HG03442 (cell line): ENCODE measurements around the gene TXNDC17.
"Not testable (repeated sequence)": the region's sequence is repeated elsewhere in the genome, so short reads cannot be mapped to it uniquely, and the experiment has no call there.

Experiments used
- ATAC-seq: cut with Tn5 transposase; IDR thresholded peaks from one replicate; pipeline ENCODE4 v1.9.1; 2021; ENCODE audit warnings: mild to moderate bottlenecking, moderate library complexity; ENCODE audit not compliant: unreplicated experiment

The TXNDC17 gene

DNA sequence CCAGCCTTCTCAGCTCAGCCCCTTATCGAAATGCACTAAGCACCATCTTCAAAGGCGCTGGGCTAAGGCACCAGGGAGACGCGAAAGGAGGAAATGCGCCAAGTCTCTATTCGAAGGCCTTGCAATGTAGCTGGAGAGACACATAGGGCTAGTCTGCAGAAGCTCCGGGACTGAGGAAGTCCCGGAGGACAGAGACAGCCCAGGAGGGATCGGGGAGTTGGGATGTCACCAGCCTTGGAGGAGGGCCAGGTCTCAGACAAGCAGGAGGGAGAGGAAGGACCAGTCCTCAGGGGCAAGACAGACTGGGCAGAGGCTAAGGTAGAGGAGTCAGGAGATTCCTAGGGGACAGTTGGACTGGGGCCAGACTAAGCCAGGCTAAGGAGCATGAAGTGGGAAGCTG is 19.2 kb downstream of the TXNDC17 start:
- ATAC-seq, result no peak

DNA sequence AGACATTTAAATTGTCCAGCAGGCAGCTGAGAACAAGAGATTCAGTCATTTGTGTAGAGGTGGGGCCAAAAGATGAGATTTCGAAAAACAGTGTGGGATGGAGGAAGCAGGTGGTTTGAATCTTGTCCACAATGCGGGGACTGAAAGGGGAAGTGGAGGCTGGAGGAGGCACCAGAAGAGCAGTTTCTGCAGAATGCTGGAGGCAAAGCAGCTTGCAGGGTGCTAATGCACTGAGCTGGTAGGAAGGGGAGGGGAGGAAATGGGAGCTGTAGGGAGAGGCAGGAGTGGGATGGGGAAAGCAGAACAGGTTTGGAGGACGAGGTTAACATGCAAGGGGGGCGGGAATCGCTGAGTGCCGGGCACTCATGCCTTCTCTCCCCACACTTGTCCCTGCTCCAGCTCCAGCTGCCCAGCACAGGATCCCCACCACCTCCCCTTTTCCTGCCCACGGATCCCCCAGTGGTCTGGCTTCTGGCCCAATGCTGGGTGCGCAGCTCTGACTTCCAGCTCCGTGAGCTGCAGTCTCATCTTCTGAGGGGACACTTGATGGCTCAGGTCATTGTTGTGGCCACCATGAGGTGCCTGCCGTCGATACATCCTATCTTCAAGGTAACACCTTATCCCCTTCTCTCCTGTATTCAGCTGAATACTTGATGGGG is 20.1 kb downstream of the TXNDC17 start:
- ATAC-seq, result peak; percentile 57

DNA sequence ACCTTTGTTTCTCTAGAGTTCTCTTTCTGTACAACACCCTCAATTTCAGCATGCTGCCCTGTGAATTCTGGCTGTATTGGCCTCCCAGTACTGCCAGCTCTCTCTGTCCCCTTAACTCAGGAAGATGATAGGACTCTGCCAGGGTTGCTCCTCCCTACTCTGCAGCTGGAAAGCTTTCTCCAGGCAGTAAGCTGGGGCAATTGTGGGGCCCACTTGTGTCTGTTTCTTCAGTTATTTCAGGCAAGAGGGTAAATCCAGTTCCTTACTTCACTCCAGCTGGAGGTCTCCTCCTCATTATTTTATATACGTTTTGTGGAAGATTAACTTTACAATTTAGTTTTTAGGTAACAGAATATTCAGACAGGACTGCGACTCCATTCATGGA is 20.6 kb downstream of the TXNDC17 start:
- no peak for ATAC-seq

DNA sequence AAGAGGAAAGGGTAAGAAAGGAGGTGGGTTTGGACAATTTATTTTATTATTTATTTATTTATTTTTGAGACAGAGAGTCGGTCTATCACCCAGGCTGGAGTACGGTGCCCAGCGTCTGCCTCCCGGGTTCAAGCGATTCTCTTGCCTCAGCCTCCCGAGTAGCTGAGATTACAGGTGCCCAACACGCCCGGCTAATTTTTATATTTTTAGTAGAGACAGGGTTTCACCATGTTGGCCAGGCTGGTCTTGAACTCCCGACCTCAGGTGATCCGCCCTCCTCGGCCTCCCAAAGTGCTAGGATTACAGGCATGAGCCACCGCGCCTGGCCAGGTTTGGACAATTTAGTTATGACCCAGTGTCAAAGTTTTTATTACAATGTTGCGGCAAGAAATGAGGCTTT is 22.3 kb downstream of the TXNDC17 start:
- ATAC-seq, result not testable (repeated sequence)

DNA sequence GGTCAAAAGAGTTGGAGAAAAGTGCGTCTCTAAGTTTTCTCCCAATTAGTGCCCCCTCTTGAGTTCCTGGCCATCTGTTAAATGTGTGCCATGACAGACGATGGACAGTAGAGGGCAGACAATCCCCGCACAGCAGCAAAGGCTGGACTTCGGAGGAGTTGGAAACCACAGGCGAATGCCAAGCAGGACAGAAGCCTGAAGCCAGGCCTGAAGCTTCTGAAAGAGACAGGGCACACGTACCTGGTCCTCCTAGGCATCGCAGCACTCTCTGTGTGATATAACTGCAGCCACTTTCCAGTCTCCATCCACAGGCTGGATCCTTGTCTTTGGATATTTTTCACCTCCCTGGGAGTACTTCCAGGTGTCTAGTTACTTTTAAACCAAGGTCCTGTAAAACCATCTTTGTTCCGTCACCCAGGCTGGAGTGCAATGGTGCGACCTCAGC is 25.2 kb downstream of the TXNDC17 start:
- no peak for ATAC-seq

DNA sequence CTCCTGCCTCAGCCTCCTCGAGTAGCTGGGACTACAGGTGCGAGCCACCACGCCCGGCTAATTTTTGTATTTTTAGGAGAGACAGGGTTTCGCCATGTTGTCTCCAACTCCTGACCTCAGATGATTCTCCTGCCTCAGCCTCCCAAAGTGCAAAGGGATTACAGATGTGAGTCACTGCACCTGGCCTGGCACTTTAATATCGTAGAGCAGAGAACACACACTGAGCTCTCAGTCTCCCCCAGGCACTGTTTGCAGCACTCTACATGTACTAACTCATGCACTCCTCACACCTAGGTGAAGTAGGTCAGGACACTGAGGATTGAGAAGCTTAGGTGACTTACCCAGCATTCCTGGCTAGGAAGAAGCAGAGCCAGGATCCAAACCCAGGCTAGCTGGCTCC is 25.7 kb downstream of the TXNDC17 start:
- no peak for ATAC-seq

DNA sequence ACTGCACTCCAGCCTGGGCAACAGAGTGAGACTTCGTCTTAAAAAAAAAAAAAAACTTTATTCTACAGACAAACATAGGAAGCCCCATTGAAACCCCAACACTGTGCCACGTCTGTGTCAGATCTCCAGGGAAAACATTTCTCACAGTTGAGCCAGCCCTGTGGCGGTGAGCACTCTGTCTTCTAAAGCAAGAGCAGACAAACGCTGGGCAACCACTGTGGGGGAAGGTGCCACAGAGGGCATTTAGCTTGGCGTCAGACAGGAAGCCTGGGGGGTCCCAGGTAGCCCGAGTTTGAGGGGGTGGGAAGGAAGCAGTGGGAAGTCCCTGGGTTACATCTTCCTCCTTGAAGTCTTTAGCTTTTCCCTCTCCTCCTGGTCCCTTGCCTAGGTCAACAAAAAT is 26.7 kb downstream of the TXNDC17 start:
- ATAC-seq, result no peak

DNA sequence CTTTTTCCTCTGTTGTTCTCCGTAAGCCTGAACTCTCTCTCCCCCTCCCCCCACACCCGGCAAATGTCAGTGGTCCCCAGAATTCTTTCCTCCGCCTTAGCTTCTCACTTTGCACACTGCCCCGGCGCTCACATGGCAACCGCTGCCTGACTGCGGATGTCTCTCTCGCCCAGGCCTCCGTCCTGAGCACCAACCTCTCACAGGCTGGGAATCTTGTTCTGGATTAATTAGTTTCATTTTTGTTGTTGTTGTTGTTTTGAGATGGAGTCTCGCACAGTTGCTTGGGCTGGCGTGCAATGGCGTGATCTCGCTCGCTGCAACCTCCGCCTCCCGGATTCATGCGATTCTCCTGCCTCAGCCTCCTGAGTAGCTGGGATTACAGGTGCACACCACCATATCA is 27.4 kb downstream of the TXNDC17 start:
- ATAC-seq, result no peak

DNA sequence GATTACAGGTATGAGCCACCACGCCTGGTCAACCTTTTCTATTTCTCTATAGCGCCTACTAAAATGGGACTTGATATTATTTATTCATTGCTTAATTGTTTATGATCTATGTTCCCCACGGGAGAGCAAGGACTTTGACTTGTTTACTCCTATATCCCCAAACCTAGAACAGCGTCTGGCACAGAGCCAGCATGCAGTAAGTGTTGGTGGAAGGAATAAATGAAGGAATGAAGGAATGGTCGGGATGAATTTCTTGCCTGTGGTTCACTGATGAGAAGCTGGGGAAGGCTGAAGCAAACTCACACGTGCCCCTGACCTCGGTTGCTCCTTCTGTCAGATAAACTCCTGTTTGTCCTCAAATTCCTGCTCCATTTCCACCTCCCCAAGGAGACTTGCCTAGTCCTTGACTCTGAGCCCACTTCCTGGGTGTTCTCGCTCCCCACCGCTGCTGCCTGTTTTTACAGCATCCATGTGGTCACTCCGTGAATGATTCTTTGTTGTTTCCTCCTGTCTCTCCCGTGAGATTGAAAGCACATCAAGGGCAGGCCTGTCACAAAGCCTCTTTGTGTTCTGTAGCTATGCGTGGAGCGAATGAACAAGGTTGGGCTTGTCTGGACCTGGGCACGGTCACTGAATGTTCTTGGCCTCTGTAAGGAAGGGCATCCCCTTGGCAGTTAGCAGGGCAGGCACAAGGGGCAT is 28.0 kb downstream of the TXNDC17 start:
- ATAC-seq, result no peak

DNA sequence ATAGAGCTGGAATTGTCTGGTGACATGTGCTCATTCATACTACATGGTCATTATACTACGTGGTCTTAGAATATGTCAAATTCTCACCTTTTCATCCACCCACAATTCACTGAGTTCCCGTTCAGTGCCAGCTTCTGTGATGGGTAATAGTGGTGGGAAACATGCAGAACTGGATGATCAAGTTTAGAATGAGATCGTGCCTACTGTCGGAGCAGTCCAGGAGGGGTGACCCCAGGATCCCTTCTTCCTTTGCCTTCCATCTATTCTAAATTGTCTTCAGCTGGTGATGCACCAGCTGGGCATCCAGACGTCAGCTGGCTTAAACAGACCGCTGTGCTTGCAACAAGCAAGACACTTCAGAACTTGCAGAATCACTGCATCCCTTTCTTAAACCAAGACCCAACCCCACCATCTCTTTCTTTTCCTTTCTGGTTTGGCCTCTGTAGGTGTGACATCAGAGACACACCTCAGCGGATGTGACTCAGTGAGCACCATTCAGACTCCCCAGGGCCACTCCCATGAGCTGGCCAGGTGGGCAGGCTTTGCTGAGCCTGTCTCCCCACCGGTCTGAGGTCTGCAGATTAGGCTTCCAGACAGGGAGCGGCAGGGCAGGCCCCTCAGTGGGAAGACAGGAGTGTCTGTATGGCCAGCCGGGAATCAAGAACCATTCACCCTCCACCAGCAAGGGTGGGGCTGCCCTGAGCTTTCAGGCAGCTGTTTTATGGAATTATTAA is 28.8 kb downstream of the TXNDC17 start:
- ATAC-seq, result no peak

DNA sequence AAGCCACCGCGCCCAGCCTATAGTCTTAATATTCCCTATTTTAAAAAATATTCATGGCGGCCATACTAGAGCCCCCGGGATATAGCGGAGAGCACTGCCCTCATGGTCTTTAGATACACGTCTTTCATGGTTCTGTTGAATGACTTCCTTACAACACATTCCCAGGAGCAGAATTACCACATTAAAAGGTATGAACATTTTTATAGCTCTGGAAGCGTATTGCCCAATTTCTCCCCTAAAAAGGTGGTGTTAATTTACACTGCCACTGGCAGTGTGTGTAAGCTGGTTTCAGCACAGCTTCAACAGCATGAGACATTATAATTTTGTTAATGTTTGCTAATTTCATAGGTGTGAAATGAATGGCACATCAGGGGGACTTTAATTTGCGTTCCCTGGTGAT is 29.7 kb downstream of the TXNDC17 start:
- ATAC-seq, result no peak

DNA sequence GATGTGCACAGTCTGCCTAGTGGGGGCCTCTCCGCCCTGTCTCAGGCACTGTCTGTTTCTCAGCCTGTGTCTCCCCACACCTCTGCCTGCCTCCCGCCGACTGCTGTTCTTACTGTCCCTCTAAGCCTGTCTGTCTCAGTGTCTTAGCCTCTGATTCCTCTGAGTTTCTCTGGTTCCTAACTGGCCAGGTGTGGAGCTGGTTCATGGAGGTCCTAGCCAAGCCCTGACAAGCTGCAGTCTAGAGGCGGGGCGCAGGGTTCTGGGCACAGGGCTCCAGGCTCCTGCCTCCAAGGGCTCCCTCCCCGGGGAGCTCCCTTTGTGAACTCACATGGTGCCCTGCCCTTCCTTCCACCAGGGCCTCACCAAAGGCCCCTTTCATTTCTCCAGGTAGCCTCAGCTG is 30.1 kb downstream of the TXNDC17 start:
- no peak for ATAC-seq

DNA sequence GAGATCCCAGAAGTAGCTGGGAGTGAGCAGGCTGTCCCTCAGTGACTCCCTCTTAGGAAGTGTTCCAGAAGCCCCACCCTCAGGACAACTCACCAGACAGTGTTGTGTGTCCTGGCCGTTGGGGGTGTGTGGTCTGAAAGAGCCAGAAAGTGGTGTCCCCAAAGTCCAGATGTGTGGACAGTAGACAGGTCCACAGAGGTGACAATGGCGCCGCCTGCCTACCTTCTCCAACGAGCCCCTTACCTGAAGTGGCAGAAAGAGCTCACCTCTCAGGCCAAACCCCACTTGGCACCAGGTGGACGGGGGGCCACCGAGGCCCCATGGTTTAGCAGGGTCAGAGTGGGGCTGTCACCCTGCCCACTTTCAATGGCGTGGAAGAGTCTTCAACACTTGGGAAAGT is 30.6 kb downstream of the TXNDC17 start:
- ATAC-seq, result no peak

DNA sequence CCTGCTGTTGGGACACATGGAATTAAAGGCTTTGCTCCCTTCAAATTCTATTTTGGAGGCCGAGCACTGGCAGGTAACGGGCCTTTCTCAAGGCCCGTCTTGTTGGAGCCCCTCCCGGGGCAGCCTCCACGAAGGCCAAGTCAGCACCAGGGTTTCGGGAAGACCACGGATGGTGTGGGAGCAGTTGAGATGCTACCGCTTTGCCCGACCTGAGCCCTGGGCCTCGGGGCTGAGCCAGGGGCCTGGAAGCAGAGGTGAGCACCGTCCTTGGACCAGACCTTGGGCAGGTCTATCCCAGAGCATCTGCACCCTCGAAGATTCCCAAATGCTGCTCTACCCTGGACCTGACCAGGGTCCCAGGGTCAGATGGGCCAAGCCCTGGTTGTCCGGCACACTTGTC is 33.7 kb downstream of the TXNDC17 start:
- no peak for ATAC-seq

DNA sequence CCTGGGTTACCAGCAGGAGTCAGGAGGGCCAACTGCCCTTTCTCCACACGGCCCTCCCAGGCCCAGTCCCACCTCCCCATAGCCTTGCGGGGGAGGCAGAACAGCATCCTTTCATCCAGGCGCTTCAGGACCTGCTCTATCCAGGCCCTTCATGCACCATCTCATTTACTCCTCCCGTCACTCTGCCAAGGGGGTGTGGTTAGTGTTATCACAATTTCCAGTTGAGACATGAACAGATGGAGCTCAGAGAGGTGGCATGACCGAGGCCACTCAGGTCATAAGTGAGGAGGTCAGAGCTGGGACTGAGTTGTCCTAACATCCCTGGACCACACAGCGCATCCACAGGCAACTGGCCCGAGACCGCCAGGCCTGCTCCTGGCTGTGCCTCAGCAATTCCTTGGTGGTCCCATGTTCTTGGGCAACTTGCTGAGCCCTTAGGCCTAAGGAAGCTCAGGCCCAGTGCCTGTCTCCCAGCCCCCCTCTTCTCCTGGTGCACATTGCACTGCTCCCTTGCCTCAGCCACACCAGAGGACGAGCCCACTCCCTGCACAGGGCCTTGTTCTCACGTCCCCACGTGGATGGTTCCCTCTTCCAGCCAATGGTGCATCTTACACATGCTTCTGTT is 34.5 kb downstream of the TXNDC17 start:
- no peak for ATAC-seq

DNA sequence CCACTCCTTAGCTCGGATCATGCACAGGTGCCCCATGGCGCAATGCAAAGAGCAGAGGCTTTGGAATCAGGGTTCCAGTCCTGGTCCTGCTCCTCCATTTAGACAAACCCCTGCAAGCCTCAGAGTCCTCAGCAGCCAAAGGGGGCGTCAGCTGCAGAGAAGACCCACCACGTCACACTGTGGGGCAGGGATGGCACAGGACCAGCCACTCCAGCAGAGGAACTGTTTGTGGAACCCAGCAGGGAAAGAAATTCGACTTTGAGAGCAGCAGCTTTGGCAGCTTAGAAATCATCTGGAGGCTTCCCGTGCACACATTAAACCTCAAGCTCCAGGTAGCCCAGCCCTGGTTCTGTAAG is 35.9 kb downstream of the TXNDC17 start:
- no peak for ATAC-seq

DNA sequence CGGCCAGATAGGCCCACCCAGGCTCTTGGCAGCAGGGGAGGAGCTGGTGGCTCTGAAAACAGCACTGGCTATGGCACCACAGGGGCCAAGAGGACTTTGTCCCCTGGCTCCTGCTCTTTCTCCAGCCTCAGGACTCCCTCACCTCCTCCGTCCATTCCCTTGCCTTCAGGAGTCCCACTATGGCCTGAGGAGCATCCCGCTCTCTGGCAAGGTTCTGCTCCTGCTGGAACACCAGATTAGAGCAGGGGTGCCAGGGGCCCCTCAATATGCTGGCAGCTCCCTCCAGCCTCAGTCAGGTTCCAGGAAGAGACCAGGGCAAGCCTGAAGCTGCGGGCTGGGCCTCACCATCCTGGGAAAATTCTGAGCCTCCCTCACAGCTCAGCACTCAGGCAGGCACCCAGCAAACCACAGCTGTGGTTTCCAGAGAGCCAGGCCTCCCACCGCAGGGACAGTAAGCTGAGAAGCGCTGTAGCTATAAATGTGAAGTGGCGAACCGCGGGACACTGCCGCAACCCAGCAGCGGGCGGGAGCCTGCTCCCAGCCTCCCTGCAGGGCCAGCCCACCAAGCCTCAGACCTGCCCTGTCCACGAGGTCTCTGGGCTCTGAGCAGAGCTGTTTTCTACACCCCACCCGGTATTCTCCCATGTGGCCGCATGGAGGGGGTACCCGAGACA is 36.4 kb downstream of the TXNDC17 start:
- no peak for ATAC-seq

DNA sequence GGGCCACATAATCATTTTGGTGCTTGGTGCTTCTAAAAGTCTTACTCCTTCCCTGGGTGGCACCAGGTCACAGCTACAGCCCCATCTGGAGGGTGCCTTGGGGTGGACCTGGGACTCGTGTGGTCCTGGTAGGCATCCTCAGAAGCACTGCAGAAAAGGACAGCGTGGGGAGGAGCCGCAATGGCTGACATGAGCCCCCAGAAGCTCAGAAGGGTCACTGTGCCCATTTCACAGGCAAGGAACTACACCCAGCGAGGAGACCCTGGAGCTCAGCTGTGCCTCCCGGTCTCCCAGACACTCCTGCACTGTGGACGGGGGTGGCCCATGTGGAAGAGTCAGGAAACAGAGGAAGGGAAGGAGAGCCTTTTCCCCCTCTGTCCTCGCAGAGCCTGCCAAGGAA is 37.1 kb downstream of the TXNDC17 start:
- ATAC-seq, result no peak

DNA sequence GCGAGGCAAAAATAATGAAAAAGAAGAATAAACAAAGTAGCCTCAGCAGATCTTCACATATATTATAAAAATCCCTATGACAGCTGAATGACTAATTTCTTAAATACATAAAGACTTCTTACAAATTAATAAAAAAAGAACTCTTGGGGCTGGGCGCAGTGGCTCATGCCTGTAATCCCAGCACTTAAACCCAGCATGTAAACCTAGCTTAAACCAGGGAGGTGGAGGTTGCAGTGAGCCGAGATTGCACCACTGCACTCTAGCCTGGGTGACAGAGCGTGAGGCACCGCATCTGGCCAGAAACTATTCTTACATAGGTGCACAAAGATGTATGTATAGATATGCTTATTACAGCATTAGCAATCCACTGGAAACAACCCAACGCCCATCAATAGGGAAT is 38.4 kb downstream of the TXNDC17 start:
- no peak for ATAC-seq

DNA sequence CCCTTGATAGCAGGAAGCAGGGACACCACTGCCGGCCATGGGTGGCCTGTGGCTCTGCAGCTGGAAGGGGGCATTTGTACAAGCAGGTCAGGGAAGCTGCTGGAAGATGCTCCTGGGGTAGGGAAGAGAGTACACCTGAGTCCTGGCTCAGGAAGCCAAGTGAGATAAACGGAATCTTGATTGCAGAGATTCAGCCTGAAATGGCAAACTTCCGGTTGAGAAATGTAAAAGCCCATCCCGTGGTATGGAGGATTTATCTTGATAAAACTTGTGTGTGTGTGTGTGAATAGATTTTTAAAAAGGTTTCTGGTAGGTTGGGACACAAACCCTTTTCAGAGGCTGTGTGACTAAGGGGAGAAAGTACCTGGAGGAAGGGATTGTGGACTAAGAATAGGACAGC is 40.3 kb downstream of the TXNDC17 start:
- ATAC-seq, result no peak

DNA sequence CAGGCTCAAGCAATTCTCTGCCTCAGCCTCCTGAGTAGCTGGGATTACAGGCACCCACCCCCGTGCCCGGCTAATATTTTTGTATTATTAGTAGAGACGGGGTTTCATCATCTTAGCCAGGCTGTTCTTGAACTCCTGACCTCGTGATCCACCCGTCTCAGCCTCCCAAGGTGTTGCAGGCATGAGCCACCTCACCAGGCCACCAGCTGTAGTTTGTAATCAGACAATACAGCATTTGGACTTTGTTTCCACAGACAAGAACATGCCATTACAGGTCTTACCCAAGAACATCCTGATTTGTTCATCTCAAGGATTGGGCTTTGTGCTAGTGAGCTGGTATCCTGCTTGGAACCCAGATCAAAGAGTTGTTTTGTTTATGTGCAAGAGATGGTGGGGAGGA is 40.8 kb downstream of the TXNDC17 start:
- no peak for ATAC-seq
